NOMO-1 treated with dmso at 0.1 percent for 144 hours (cell line): Measurements from ENCODE around the gene CABLES1.

Source experiments
- DNase-seq: peaks from one replicate; lab custom pipeline; 2025; ENCODE audit not compliant: unreplicated experiment; lab: John Stamatoyannopoulos, UW

Gene CABLES1

GRCh38 chr18:23189768-23190661 is 54.7 kb downstream of the CABLES1 start:
- no peak for DNase-seq

- no peak for DNase-seq
Measured at GRCh38 chr18:23191232-23191631, 55.9 kb downstream of the CABLES1 start.

- no peak for DNase-seq
Measured at GRCh38 chr18:23193742-23194141, 58.5 kb downstream of the CABLES1 start.

GRCh38 chr18:23194155-23194996 is 59.1 kb downstream of the CABLES1 start:
- no peak for DNase-seq

- DNase-seq, result no peak
Measured at GRCh38 chr18:23194997-23195957, 60.0 kb downstream of the CABLES1 start.

GRCh38 chr18:23196119-23197007 is 61.1 kb downstream of the CABLES1 start:
- DNase-seq, result no peak

GRCh38 chr18:23198217-23198845 is 63.0 kb downstream of the CABLES1 start:
- DNase-seq, result no peak

GRCh38 chr18:23200756-23201155 is 65.5 kb downstream of the CABLES1 start:
- no peak for DNase-seq

GRCh38 chr18:23201741-23202140 is 66.5 kb downstream of the CABLES1 start:
- no peak for DNase-seq

- DNase-seq, result no peak
Measured at GRCh38 chr18:23203891-23204432, 68.7 kb downstream of the CABLES1 start.

- DNase-seq, result no peak
Measured at GRCh38 chr18:23204589-23205235, 69.4 kb downstream of the CABLES1 start.

GRCh38 chr18:23205980-23206379 is 70.7 kb downstream of the CABLES1 start:
- no peak for DNase-seq

- no peak for DNase-seq
Measured at GRCh38 chr18:23207191-23207955, 72.1 kb downstream of the CABLES1 start.

GRCh38 chr18:23207994-23208393 is 72.7 kb downstream of the CABLES1 start:
- DNase-seq, result no peak

- no peak for DNase-seq
Measured at GRCh38 chr18:23208600-23208999, 73.3 kb downstream of the CABLES1 start.

GRCh38 chr18:23209031-23209430 is 73.7 kb downstream of the CABLES1 start:
- DNase-seq, result no peak

- DNase-seq, result no peak
Measured at GRCh38 chr18:23209796-23210195, 74.5 kb downstream of the CABLES1 start.

GRCh38 chr18:23210526-23210925 is 75.2 kb downstream of the CABLES1 start:
- no peak for DNase-seq
